ENCODE data around the gene CMBL. TPM values are rescaled to one million over a fixed set of nuclear protein-coding genes. Genes with fewer than 3 reads are reported as not detected.
A peak's percentile ranks its signal among the peaks of the same experiment; 100 is the strongest.

CMBL gene
- total RNA-seq, 4 donors from 2014 or later = 10.3 to 32.0 (median 23.4) TPM

GRCh38 chr5:10283927-10284635, 23.6 kb downstream of the CMBL start:
- WGBS, 2 donors = 22 to 24% methylated on average over 17 of the region's 17 CpGs
- H3K4me1 ChIP-seq = peaks cover 18 to 20% of the 10 kb centered on the region in 2 donors
- H3K36me3 ChIP-seq = no peaks in the 10 kb centered on the region
- intact Hi-C loops (cut with DNase I) = loop anchor here (10.0 kb wide), 2 partner anchors 141 to 341 kb away; no protein-coding TSS in a partner anchor
- peak; percentile 95 to 96 for DNase-seq
- no peaks in the 10 kb centered on the region for H3K9me3 ChIP-seq
- TF ChIP-seq POLR2A (IDR thresholded peaks at IDR 0.05) (no peak), CTCF (IDR thresholded peaks at IDR 0.05) (peak; percentile 71 to 97 (median 92))
- H3K27me3 ChIP-seq = no peaks in the 10 kb centered on the region
- H3K4me3 ChIP-seq (replicated peaks in 1 of 3) = no peak overlapping the region
- H3K27ac ChIP-seq = no peak overlapping the region

DNA sequence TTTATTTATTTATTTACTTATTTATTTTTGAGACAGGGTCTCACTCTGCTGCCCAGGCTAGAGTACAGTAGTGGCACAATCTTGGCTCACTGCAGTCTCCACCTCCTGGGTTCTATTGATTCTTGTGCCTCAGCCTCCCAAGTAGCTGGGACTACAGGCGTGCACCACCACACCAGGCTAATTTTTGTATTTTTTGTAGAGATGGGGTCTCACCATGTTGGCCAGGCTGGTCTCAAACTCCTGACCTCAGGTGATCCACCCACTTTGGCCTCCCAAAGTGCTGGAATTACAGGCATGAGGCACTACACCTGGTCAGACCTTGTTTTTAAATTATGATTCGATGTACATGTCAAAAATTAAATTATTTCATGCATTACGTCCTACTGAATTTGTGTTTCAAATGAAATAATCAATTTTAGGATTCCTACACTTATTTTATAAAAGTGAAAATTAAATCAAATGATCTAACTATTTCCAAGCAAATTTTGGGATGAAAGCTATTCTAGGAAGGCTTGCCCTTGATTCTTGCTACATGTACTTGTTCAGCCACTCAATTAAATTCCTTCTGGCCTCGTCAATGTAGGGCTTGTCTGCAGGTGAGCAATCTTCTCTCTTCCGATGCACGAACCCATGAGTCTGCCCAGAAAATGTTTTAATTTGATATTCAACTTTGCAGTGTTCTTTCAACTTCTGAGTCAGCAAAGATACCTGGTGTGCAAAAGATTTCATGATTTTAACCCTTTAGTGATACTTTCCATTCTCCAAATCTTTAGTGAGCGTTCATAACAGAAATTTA, 27.6 kb downstream of the CMBL start:
- Histone ChIP-seq H3K4me1 (peaks cover 5 to 6% of the 10 kb centered on the region in 2 donors), H3K9me3 (no peaks in the 10 kb centered on the region), H3K27ac (no peak overlapping the region), H3K4me3 (replicated peaks in 1 of 3) (no peak overlapping the region), H3K27me3 (no peaks in the 10 kb centered on the region), H3K36me3 (no peaks in the 10 kb centered on the region)
- DNase-seq = no peak
- 75 to 77% methylated on average over 7 of the region's 7 CpGs for WGBS, 2 donors
- intact Hi-C loops (cut with DNase I) = loop anchor here (10.0 kb wide), 2 partner anchors 145 to 345 kb away; no protein-coding TSS in a partner anchor
- TF ChIP-seq POLR2A (IDR thresholded peaks at IDR 0.05) (no peak), CTCF (IDR thresholded peaks at IDR 0.05) (no peak)

DNA sequence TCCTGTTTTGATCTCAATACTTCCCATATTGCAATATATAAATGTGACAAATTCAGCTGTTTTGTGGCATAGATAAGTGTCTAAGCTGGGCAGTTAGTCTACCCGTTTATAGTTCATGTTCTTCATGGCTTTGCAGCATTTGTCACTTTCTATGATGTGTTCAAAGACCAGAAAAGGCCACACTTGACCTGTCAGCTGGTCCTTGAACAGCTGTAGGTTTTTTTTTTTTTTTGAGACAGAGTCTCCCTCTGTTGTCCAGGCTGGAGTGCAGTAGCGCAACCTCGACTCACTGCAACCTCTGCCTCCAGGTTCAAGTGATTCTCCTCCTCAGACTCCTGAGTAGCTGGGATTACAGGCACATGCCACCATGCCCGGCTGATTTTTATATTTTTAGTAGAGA, 28.4 kb downstream of the CMBL start:
- Histone ChIP-seq H3K4me3 (replicated peaks in 1 of 3) (no peak overlapping the region), H3K27me3 (no peaks in the 10 kb centered on the region), H3K27ac (no peak overlapping the region), H3K4me1 (peaks cover 5 to 6% of the 10 kb centered on the region in 2 donors), H3K9me3 (no peaks in the 10 kb centered on the region), H3K36me3 (no peaks in the 10 kb centered on the region)
- intact Hi-C loops (cut with DNase I) = no loop called here
- no peak for TF ChIP-seq CTCF (IDR thresholded peaks at IDR 0.05)
- TF ChIP-seq POLR2A (IDR thresholded peaks at IDR 0.05) = no peak
- 86 to 91% methylated on average over 4 of the region's 4 CpGs for WGBS, 2 donors
- no peak for DNase-seq

GRCh38 chr5:10278658-10279279, 28.9 kb downstream of the CMBL start:
- no peaks in the 10 kb centered on the region for H3K36me3 ChIP-seq
- 88 to 90% methylated on average over 12 of the region's 12 CpGs for WGBS, 2 donors
- H3K4me3 ChIP-seq (replicated peaks in 1 of 3) = no peak overlapping the region
- H3K4me1 ChIP-seq = peaks cover 3 to 4% of the 10 kb centered on the region in 2 donors
- H3K9me3 ChIP-seq = no peaks in the 10 kb centered on the region
- TF ChIP-seq CTCF (IDR thresholded peaks at IDR 0.05) = no peak
- TF ChIP-seq POLR2A (IDR thresholded peaks at IDR 0.05) = no peak
- H3K27me3 ChIP-seq = no peaks in the 10 kb centered on the region
- intact Hi-C loops (cut with DNase I) = no loop called here
- DNase-seq = no peak
- no peak overlapping the region for H3K27ac ChIP-seq

Measured in thyroid gland (tissue), 4 donors.